HTERT RPE-1 (cell line): ENCODE measurements around the gene VPREB1.
"Not testable (repeated sequence)": the region's sequence is repeated elsewhere in the genome, so short reads cannot be mapped to it uniquely, and the experiment has no call there.

Experiments
- in situ Hi-C: fragments of 300-500 bp; cut with MboI; formaldehyde crosslinking; loops from 4 replicates; pipeline ENCODE4 v1.14.3; 2020; ENCODE audit warnings: low sequenced_read_pairs

VPREB1 gene

DNA sequence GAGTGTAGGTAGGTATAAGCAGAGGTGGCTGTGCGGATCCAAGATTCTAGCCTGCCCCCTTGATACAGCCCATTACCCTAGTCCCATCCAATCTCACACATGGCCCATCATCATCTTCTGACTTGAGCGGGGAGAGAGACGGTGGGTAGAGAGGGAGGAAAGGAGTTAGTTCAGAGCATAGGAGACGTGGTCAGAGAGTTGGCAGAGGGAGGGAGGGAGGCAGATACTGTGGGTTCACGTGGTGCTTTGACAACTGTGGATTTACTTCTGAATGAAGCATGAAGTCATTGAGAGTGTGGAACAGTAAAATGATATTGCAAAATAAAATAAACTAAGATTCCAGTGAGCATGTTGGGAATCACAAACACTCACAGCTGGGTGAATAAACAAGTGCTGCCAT lies 31.4 kb upstream of the VPREB1 start:
- in situ Hi-C loops = no loop called here

DNA sequence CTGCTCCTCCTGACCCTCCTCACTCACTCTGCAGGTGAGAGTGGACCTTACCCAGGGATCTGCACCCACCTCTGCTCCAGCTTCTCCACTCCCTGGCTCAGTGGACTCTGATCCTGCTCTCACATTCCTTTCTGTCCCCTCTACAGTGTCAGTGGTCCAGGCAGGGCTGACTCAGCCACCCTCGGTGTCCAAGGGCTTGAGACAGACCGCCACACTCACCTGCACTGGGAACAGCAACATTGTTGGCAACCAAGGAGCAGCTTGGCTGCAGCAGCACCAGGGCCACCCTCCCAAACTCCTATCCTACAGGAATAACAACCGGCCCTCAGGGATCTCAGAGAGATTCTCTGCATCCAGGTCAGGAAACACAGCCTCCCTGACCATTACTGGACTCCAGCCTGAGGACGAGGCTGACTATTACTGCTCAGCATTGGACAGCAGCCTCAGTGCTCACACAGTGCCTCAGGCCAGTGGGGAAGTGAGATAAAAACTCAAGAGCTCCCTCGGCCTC lies 29.7 kb upstream of the VPREB1 start:
- in situ Hi-C loops = no loop called here

DNA sequence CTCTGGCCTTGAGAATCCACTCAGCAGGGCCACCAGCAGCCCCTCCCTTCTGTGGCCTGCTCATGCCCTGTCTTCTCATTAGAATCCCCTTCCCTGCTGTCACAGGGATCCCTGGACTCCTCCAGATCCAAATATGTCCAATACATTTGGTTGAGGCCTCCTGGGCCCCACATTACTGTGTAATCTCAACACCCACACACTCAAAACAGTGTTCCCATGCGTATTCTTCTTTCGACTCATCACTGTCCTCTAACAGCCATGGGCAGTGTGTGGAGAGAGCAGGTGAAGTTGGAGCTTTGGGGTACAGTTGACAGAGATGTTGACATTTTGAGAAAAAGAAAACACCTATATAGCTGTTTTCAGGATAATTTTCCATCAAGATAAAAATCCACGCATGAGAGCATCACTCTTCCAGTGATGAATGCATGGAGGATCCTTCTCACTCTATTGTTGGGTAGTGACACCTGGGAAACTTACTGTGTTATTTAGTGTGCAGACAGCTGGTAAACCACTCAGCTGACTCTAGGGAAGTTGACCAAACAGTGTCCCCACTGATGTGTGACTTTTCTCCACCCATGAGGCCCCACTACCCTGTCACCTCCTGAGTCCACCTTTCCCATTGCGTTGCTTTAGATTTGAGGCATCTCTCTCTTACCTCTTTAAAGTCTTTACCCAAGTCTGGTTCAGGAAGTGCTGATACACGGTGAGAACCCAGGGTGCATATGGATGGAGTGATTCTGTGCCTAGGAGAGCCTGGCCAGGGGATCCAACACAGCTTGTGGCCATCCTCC lies 28.7 kb upstream of the VPREB1 start:
- in situ Hi-C loops = no loop called here

DNA sequence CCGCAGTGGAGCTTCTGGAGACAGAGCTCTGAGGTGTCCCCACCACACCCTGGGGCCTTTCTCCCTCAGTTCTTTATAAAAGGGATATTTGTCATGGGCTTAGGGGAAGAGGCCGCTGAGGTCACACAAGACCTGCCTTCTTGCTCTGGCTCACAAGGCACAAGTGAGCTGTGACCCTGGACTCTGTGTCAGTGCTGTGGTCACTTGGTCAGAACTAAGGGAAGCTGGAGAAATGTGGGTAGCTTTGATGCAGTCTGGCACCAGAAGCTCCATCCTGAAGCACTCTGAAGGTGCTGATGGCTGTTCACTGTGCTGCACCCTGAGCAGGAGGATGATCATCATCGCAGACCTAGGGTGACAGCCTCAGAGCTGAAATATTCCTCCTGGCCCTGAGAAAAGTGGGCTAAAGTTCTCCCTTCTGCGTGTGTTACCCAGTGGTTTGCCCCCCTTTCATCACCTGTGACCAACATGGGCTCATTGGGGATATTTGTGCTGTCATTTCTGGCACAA lies 28.1 kb upstream of the VPREB1 start:
- in situ Hi-C loops = no loop called here

DNA sequence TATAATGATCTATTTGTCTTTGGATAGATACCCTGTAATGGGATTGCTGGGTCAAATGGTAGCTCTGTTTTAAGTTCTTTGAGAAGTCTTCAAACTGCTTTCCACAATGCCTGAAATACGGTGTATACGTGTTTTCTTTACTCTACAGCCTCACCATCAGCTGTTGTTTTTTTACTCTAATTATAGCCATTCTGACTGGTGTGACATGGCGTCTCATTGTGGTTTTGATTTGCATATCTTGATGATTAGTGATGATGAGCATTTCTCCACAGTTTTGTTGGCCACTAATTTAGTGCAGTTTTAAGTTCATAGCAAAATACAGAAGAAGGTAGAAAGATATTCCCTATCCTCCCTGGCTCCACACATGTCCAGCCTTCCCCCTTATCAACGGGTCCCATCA lies 26.3 kb upstream of the VPREB1 start:
- in situ Hi-C loops = no loop called here

DNA sequence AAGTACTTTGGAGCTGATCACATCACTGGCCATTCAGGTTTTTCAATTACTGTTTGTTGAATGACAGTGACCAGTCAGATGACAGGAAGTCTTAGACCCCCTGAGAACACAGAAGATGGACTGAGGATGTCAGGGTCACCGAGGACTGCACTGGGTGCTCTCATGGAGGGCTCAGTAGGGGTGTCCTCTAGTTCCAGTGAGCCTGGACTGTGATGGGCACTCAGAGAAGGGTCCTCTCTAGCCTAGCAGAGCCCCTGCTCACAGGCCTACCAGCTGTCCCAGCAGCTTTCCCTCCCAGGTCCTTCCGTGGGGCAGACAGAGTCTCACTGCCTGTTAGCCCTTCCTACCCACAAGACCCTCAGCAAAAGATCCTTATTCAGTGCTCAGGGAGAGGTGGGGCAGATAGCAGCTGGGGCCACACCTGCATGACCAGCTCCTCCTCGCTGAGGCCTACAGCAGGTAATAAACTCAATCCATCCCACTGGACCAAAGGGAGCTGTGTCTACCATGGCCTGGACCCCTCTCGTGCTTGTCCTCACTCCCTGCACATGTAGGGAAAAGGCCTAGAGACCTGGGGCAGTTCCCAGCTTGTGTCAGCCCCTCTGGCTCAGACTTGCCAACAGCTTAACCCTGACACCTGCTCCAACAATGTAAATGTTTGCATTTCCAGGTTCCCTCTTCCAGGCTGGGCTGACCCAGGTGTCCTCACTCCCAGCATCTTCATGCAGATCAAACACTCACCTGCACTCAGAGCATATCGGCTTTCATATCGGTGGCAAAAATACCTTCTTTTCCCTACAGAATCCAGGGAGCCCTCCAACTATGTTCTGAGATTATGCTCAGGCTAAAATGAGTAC lies 25.2 kb upstream of the VPREB1 start:
- in situ Hi-C loops = no loop called here

DNA sequence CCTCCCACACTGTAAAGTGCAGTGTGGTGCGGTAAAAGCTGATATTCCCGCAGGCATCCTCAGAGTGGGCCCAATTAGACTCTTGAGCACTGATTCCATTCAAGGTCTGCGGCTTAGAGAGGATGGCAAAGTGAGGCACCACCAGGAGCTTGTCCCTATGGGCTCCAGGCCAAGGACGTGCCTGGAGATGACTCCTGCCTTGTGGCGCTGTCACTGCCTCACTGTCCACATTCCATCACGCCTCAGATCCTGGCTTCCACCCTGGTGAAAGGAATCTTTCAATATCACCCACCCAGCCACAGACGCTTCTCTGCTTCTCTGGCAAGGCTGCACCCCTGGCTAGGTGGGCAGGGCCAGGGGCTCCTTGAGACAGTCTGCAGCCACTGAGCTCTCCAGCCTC lies 23.5 kb upstream of the VPREB1 start:
- in situ Hi-C loops = not testable (repeated sequence)

DNA sequence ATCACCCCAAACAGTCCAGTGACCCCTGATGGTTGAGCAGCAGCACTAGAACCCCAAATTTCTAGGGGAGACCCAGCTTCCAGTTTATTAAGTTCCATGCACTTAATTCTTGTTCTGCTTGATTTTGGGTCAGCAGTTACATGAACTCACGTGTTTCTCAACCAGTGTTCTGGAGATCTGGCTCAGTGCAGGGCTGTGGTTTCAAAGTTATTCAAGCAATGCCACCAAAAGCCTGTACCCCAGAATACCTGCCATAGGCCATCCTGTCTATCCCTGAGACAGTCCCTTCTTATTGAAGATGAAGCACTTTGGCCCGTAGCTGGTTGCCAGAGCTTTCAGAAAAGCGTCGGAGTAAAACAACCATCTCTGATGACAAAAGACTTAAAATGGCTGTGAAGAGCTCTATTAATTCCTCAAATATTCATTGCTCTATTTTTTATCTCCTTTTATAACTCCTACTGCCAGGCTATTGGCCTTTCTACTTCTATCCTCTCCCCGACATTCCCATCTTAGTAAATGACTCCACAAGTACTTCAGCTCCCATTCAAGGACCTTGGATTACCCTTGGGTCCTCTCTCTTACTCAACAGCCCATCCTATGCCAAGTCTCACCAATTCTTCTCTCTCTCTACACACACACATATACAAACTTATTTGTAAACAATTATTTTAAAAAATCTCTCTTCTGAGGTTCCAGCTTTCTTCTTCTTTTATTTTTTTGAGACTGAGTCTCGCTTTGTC lies 18.0 kb upstream of the VPREB1 start:
- in situ Hi-C loops = no loop called here

DNA sequence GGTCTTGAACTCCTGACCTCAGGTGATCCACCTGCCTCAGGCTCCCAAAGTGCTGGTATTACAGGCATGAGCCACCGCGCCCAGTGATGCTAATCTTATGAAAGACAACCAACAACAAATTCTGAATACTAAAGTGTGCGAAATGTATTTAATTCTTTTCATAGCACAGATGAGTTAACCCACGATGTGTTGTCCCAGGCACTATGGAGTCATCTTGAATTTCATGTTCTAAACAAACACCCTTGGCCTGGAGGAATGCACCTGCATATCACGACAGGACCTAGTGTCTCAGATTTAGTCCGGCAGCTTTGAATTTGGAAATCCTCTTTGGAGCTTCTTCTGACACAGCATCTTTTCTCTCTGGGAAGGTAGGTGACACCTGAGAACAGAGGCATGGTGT lies 16.2 kb upstream of the VPREB1 start:
- in situ Hi-C loops = no loop called here

DNA sequence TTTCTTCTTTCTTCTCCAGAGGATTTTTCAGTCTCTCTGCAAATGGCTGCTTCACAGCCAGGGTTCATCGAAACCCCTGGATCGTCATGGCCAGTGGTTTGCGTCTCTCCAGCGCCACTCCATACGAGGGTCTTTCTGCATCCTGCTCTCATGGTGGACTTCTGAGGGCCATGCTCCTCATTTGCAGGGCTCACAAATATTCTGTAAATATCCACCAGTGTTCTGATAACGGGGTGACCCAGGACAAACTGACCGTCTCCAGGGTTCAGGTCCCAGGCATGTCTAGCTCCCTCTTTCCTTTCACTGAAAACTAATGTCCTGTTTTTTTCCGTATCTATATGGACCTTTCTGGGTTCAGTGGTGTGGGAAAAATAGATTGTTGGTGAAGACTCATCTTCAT lies 15.7 kb upstream of the VPREB1 start:
- in situ Hi-C loops = no loop called here

DNA sequence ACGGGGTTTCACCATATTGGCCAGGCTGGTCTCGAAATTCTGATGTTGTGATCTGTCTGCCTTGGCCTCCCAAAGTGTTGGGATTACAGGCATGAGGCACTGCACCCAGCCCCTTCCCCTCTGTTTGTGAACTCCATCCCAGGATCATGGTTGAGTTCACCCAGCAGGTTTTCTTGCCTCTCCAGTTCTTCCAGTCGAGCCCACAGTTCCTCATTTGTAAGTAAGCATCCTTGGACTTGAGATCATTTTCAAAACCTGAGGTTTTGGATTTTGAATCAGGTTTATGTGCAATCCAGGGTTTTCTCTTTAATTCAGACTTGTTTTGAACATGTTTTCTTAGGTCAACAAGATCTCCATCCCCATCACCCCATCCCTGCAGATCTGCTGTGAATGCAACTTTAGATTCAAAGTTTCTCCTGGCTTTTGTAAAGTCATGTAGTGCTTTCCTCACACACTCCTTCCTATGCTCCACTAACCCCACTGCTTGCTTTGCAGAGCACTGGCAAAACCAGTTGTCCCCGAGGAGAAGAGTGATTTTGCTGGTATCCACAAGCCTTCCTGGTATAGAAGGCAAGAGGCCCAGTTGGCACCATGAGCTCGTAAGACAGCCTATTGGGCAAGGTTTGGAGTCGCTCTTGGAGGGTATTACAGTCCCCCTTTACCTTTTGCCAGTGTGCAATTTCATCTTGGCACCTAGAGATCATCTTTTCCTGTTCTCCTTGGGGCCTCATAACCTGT lies 14.7 kb upstream of the VPREB1 start:
- in situ Hi-C loops = no loop called here

DNA sequence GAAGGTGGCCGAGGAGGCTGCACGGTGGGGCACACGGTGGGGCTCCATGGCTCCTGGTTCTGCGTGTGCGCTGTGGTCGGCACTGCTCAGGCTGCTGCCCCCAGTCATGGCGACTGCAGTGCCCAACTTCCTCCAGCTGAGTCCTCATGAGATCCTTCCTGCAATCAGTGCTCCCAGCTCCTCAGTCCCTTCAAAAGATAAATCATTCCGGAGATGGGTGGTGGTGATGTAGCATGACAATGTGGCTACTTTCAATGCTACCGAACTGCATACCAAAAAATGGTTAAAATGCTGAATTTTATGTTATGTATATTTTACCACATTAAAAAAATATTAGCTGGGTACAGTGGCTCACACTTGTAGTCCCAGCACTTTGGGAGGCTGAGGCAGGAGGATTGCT lies 14.1 kb upstream of the VPREB1 start:
- in situ Hi-C loops = no loop called here

DNA sequence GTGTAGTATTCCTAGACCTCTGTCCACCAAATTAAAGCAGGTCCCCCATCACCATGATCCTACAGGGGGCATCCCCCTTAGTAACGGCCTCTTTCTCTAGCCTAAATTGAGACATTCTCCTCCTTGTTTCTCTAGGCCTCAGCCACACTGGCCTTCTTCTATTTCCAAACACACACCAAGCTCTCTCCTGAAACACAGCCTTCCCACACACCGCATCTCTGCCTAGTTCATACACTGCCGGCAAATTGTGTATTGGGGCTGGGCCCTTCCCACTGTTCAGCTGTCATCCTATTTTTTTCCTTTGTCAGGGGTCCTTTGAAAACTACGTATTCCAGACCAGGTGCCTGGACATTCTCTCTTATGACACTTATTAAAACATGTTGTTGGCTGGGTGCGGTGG lies 11.5 kb upstream of the VPREB1 start:
- in situ Hi-C loops = no loop called here

DNA sequence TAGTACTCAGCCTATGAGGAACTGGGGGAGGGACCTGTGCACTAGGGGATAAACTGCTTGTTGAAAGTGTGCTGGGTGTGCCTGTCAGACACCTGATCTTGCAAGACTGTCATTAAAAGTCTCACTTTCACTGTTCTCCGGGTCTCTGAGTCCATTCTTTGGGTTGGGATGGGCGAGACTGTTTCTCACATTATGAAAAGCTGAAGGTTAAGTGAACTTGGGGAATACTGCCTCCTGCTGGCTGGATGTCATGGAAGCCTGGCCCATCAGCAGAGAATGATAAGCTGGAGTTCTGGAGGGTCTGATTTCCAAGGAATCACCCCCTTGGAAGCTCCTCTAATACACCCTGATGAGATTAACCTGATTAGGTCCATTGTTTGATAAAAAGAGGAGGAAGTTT lies 9.0 kb upstream of the VPREB1 start:
- in situ Hi-C loops = no loop called here

DNA sequence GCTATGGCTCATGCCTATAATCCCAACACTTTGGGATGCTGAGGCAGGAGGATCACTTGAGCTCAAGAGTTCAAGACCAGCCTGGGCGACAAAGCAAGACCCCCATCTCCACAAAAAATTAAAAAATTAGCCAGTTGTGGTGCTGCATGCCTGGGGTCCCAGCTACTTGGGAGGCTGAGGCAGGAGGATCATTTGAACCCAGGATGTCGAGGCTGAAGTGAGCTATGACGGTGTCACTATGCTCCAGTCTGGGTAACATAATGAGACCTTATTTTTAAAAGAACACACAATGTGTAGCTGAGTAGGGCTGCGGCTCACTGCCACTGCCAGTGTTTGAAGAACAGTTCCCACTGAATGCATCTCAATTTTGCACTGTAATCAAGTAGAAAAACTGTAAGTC lies 7.1 kb upstream of the VPREB1 start:
- in situ Hi-C loops = no loop called here

DNA sequence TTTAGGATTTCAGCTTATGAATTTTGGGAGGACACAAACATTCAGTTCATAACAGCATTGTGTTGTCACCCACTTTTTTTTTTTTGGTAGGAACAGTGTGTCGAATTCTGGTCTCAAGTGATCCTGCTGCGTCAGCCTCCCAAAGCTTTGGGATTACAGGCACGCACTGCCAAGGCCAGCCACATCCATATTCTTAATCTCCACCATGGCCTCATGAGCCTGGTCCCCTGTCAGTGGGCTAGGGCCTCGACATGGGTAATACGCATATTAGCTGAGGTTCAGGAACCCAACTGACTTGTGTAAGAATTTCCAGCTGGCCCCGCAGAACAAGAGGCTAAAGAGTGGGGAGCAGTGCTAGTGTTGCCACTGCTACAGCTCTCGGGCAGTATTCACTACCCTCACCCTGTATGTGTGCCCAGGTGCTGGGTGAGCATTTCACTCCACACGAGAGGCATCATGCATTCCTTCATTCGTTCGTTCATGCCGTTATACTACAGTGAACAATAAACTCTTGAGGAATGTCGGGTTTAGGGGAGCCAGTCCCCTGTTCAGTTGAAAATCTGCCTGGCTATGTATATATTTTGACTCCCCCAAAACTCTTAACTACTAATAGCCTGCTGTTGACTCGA lies 5.2 kb upstream of the VPREB1 start:
- in situ Hi-C loops = no loop called here

DNA sequence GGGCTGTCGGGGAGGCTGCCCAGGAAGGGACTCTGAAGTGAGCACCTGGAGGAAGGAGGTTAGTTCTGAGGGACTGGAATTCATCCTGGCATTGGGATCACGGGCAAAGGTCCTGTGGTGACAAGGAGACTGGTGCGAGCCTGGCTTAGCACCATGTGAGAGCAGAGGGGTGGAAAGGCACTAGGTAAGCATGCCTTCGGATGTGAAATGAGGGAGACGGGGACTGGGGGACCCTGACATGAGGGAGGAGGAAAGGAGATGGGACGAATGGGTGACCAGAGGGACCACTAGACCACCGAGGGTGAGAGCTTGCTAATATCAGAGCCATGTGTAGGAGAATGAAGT lies 3.1 kb upstream of the VPREB1 start:
- in situ Hi-C loops = no loop called here

DNA sequence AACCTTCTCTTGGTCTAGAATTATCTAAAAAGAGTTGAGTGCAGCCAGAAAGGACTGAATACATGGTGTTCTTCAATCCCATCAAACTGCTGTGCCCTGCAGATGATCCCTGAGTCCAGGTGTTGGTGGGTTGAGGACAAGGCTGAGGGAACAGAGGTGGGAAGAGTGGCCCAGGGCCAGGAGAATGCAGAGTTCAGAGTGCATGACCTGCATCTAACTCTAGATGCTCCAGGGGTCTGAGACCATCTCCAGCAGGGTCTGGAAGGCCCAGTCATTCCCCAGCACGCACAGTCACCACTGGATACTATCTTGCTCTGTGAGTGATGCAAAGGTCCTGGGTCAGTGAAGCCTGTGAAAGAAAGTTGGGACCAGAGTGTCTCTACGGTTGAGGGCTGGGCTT lies 2.1 kb upstream of the VPREB1 start:
- in situ Hi-C loops = no loop called here

DNA sequence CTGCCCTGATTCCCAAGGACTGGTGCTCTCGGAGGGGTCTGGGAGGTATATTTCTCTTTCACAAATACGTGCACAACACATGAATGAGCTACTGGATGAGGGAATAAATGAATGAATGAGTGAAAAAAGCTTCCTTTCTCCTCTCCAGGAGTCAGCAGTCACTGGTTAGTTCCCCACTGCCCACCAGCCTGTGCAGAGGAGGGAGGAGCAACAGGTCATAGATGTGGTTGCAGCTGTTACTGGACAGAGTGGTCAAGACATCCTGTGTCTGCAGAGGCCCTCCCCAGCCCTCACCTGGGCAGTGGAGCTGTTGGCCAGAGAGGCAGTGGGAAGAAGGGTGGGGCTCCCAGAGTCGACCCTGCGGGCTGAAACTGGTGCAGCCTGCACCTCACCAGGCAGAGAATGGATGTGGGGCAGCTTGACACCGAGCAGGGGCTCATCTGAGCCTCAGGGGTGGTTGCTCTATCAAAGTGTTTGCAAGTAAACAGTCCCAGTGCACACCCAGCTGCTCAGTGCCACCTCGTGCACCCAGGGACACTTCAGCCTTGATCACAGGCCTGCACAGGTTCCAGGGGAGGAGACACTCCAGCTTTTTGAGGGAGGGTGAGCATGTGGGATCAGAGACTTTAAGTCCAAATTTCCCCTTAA lies 1.4 kb upstream of the VPREB1 start:
- in situ Hi-C loops = no loop called here
